Fibroblast of skin of right quadriceps (primary cell): ENCODE measurements around the gene JAKMIP3.

ENCODE experiments used
- DNase-seq: peaks from one replicate; pipeline ENCODE4 v3.0.0-alpha.2; 2013

Gene JAKMIP3

GRCh38 chr10:132044803-132045202 lies 20.9 kb upstream of the JAKMIP3 start:
- DNase-seq, result no peak

DNA sequence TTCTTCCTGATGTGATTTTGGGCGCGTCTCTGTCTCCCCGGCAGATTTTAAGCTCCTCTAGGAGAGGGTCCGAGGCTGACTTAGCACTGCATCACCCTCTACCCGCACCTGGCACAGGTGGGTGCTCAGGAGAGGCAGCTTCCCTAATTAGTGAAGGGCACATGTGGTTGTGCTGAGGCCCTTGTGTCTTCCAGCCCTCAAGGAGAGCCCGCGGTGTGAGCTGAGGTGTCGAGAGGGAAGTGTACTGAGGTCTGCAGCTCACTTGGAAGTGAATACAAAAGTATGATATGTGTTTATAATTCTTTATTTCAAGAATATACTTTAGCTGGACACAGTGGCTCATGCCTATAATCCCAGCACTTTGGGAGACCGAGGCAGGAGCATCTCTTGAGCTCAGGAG lies 20.4 kb upstream of the JAKMIP3 start:
- DNase-seq, result no peak

- DNase-seq, result no peak
Measured at GRCh38 chr10:132047575-132048293, 18.0 kb upstream of the JAKMIP3 start.

DNA sequence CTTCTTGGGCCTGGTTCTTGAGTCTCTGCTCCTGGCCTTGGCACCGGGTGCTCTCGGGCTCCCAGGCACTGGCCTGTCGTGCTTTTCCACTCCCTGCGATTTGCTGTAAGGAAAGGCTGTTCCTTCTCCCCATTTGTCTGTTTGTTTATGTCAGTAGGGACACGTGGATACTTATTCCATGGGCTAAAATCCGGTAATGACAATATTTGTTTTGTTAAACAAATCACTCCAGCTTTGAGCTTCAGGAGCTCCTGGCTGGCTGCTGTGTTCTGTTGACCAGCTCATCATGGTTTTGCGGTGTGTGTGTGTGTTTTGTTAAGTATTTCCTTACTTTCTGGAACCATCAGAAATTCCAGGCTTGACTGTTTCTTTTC lies 17.5 kb upstream of the JAKMIP3 start:
- DNase-seq, result no peak

- no peak for DNase-seq
Measured at GRCh38 chr10:132050191-132050590, 15.6 kb upstream of the JAKMIP3 start.

DNA sequence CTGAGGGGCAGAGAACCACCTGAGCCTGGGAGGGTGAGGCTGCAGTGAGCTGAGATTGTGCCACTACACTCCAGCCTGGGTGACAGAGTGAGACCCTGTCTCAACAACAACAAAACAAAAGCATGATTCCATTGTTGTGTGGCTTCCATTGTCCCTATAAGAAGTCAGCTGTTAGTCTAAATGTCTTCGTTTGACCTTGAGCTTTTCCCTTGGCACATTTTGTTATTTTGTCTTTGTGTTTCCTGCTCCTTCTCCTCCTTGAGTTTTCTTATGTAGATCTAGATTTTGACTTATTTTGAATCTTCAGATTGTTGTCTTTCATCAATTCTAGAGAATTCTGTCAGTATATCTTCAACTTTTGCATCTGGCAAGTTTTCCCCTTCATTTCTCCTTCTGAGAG lies 13.6 kb upstream of the JAKMIP3 start:
- DNase-seq, result no peak

- no peak for DNase-seq
Measured at GRCh38 chr10:132054564-132054963, 11.2 kb upstream of the JAKMIP3 start.

DNA sequence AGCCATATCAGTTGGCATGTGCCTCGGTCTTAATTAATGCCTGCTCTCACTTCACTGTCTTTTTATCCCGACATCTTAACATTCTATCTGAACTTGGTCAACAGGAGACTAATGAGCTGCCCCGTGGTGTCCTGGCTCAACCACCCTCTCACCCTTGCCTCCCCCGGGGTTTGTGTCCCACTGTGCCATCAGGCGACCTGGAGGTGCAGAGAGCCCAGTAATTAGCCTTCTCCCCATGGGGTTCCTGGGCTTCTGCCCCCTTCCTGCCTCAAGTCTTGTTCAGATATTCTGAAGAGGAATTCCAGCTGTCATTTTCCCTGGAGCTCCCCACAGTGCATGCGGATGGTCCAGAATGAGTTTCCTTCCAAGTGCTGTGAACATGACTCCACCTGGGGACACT lies 10.1 kb upstream of the JAKMIP3 start:
- DNase-seq, result no peak

- no peak for DNase-seq
Measured at GRCh38 chr10:132056663-132057062, 9.1 kb upstream of the JAKMIP3 start.

DNA sequence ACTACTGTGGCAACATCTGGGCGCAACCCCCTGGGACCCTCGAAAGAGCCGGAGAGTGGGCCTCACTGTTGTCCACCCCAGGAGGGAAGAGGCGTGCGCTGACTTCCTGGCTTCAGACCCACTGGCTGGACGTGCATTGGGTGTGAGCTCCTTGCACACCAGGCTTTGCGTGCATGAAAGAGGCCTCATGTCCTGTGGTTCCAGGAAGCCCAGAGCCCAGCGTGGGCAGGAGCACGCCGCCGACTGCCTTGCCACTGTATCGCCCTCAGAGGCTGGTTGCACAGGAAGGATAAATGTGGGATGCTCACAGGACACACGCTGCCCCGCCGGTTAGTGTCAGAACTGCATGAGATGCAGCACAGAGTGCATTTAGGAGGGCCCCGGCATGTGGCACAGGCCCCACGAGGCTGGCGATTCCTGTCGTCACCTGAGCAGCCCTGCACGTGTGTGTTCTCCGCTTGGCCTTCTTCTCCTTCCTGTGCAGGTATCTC lies 8.5 kb upstream of the JAKMIP3 start:
- no peak for DNase-seq

DNA sequence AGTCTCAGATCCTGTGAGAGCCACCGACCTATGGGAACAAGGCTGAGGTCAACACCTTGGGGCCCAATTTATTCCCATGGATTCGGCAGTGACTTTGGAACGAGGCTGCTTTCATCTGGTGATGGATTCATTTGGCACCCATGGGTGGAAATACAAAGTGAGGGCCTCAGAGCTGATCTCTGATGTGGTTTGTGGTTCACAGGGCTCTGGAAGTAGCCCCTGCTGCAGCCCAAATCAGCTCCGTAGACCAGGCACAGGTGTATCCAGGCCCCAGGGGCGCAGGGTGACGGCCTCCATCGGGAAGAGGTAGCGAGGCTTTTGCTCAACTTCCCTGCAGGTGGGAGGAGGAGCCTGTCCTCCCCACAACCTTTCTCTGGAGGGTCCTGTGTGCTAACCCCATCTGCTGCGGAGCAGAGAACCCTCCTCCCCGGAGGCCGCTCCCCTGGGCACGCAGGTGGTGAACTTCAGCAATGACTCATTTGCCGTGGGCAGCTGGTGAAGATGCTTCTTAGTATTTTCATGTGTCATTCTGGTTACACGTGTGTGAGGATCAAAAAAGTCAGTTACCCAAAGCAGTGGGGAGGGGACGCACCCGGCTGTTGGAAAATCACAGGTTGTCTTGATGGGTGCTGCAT lies 7.5 kb upstream of the JAKMIP3 start:
- no peak for DNase-seq

GRCh38 chr10:132058793-132059759 lies 6.7 kb upstream of the JAKMIP3 start:
- no peak for DNase-seq

DNA sequence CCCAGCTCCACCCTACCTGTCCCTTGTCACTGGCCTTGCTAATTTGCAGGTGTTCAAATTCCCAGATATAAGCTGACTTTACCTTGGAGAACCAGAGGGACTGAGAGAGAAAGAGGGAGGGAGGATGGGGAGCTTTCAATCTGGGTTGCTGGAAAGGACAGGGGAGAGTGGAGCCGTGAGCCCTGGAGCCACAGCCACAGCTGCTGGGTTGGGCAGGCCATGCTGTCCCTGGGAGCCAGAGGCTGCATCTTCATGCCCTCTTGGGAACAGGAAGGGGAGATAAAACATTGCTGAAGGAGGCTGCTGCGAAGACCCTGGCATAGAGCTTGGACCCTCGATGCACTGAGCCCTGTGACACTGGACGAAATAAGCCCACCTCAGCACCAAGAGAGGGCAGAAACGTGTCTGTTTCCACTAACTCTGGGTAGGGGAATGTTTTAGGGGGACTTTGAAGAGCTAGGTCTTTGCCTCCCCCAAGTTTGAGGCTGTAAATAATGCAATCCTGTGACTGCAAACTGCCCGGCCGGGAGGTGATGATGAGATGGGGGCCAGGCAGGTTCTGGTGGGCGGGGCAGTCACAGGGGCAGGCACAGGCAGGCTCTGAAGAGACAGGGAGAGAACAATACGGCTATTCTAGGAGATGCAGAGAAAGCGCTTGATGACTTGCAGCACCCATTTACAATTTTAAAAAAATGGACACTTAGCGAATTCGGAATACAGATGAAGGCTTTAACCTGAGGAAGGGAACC lies 5.8 kb upstream of the JAKMIP3 start:
- no peak for DNase-seq

DNA sequence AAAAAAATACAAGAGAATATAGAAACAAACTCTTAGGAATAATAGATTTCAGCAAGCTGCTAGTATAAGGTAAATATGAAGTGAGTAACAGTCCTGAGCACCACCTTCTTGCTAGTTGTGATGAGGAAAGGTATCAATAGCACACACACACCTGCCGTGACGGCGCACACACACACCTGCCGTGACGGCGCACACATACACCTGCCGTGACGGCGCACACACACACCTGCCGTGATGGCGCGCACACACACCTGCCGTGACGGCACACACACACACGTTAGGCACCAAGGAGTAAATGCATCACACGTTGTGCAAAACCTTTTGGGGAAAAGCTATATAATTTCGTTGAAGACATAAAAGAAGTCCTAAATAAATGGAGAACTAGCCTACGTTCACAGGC lies 4.7 kb upstream of the JAKMIP3 start:
- DNase-seq, result no peak

GRCh38 chr10:132061465-132061864 lies 4.3 kb upstream of the JAKMIP3 start:
- DNase-seq, result no peak

GRCh38 chr10:132062116-132062515 lies 3.6 kb upstream of the JAKMIP3 start:
- DNase-seq, result no peak

GRCh38 chr10:132062641-132063390 lies 2.9 kb upstream of the JAKMIP3 start:
- DNase-seq, result no peak

- DNase-seq, result no peak
Measured at GRCh38 chr10:132063432-132063831, 2.3 kb upstream of the JAKMIP3 start.

DNA sequence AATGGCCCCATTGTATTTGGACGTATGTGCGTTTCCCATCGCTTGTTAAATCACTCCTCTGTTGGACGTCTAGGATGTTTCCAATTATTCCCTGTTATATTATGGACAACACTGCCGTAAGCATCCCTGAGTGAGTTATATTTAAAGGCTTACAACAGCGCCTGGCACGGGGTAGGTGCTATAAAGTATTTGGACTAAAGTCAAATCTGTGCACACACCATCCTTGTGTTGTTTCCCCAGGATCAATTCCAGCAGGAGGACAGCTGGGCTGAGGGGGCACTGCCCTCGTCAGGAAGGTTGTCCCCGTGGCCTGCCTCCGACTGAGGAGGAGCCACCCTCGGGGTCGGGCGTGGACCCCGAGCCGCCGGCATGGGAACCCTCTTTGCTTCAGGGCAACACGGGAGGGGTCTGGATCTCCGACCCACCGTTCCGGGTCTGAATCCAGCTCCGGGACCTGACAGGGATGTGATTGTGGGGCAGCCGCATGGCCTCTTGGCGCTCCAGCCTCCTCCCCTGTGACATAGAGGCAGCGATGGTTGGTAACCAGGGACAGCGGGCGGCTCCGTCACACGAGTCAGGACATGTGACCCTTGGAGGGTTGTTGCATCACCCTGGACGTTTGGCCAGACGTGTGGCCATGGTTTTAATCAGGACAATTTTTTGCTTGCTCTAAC lies 1.5 kb upstream of the JAKMIP3 start:
- no peak for DNase-seq

DNA sequence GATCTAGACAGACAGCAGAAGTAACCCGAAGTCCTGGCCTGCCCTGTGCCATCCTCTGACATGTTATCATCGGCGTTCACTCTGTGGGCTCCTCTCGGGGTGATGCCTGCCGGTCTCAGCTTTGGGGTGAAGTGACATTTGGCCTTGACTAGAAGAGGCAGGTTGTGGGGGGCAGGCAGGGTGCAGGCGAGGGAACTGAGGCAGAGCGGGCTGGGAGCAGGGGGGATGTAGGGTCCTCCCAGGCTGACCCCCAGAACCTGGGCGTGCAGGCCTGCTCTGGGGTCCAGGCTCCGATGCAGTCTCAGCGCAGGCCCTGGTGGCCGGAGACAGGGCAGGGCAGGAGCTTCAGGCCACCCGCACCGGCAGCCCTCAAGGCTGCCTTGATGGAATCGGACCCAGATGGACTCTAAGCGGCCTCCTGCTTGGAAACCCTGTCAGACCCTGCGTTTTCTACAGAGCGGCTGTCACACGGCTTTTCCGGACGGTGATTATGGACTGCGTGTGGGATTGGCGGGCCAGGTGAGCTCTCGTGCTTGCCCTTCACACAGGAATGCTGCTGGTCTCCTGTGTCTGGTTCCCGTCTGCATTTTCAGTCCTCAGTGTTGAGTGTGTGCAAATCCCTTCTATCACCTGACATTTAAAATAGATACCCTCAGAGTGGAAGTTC lies 842 bp upstream of the JAKMIP3 start:
- no peak for DNase-seq

- DNase-seq, result no peak
Measured at GRCh38 chr10:132066186-132066585, 440 bp downstream of the JAKMIP3 start.
